ENCODE results near the gene TXNRD3.

GRCh38 chr3:126558336-126559071 lies 96.4 kb downstream of the TXNRD3 start, which contains the start of gene C3orf22:
- TF ChIP-seq EZH2 (IDR thresholded peaks at IDR 0.05; ENCODE audit: borderline replicate concordance) (no peak), CTCF (IDR thresholded peaks at IDR 0.05; ENCODE audit: poor library complexity) (no peak), EZH2phosphoT487 (IDR thresholded peaks at IDR 0.05; ENCODE audit: low read depth, severe bottlenecking, unreplicated experiment) (no peak)

Measured in hepatocyte (in vitro differentiated cells).